ENCODE data around the gene ZNF784.

Gene ZNF784

GRCh38 chr19:55656988-55657747 is 32.8 kb upstream of the ZNF784 start:
- no peak for DNase-seq (ENCODE audit: low read depth in 2 of 3, low spot score in 2 of 3)

GRCh38 chr19:55656552-55656951 is 32.2 kb upstream of the ZNF784 start:
- DNase-seq (ENCODE audit: low read depth in 2 of 3, low spot score in 2 of 3), result no peak

GRCh38 chr19:55655648-55656040 is 31.3 kb upstream of the ZNF784 start:
- DNase-seq (ENCODE audit: low read depth in 2 of 3, low spot score in 2 of 3), result no peak

GRCh38 chr19:55654868-55655647 is 30.7 kb upstream of the ZNF784 start, which contains the start of gene U2AF2:
U2AF2 (plus strand) TSS chr19:55655035; CDS start chr19:55655105, 70 bp downstream.
- DNase-seq (ENCODE audit: low read depth in 2 of 3, low spot score in 2 of 3), result peak; percentile 69 to 88 (median 82)

GRCh38 chr19:55654323-55654867 is 30.0 kb upstream of the ZNF784 start:
- peak; percentile 85 to 95 (median 90) for DNase-seq (ENCODE audit: low read depth in 2 of 3, low spot score in 2 of 3)

- peak; percentile 92 to 95 (median 93) for DNase-seq (ENCODE audit: low read depth in 2 of 3, low spot score in 2 of 3)
Measured at GRCh38 chr19:55653651-55654322, 29.4 kb upstream of the ZNF784 start.

GRCh38 chr19:55652311-55653128 is 28.2 kb upstream of the ZNF784 start:
- no peak for DNase-seq (ENCODE audit: low read depth in 2 of 3, low spot score in 2 of 3)

GRCh38 chr19:55651236-55651635 is 26.9 kb upstream of the ZNF784 start:
- DNase-seq (ENCODE audit: low read depth in 2 of 3, low spot score in 2 of 3), result no peak

- DNase-seq (ENCODE audit: low read depth in 2 of 3, low spot score in 2 of 3), result no peak
Measured at GRCh38 chr19:55650602-55651230, 26.4 kb upstream of the ZNF784 start.

- DNase-seq (ENCODE audit: low read depth in 2 of 3, low spot score in 2 of 3), result no peak
Measured at GRCh38 chr19:55650126-55650557, 25.8 kb upstream of the ZNF784 start.

- DNase-seq (ENCODE audit: low read depth in 2 of 3, low spot score in 2 of 3), result no peak
Measured at GRCh38 chr19:55649268-55650125, 25.1 kb upstream of the ZNF784 start.

GRCh38 chr19:55648585-55649267 is 24.4 kb upstream of the ZNF784 start:
- DNase-seq (ENCODE audit: low read depth in 2 of 3, low spot score in 2 of 3), result no peak

GRCh38 chr19:55647732-55648584 is 23.6 kb upstream of the ZNF784 start, which contains the start of gene CCDC106:
CCDC106 (plus strand) TSS chr19:55648212; CDS start chr19:55649047, 835 bp downstream.
- no peak for DNase-seq (ENCODE audit: low read depth in 2 of 3, low spot score in 2 of 3)

GRCh38 chr19:55646889-55647731 is 22.7 kb upstream of the ZNF784 start:
- DNase-seq (ENCODE audit: low read depth in 2 of 3, low spot score in 2 of 3), result no peak

GRCh38 chr19:55645512-55645881 is 21.1 kb upstream of the ZNF784 start:
- no peak for DNase-seq (ENCODE audit: low read depth in 2 of 3, low spot score in 2 of 3)

GRCh38 chr19:55644842-55645511 is 20.6 kb upstream of the ZNF784 start:
- DNase-seq (ENCODE audit: low read depth in 2 of 3, low spot score in 2 of 3), result no peak
